ENCODE results near the gene SMYD1. TPM values are rescaled to one million over a fixed set of nuclear protein-coding genes. Genes with fewer than 3 reads are reported as not detected.

SMYD1 gene
- total and polyA plus RNA-seq, 2 donors from 2014 or later = not detected

DNA sequence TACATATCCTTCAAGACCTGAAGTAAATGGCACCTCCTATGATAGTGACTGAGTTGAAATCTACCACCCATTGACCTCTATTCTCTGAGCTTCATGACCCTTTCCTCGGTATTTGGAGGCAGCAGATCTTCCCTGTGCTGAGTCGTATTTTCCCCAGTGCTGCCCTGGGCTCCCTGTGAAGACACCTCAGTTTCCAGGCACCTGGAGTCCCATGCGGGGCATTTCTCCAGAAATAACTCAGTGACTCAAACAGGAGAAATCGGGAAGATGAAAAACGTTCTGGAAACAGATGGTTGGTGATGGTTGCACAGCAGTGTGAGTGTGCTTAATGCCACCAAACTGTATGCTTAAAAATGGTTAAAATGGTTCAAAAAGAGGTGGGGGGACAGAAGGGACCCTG, 18.0 kb downstream of the SMYD1 start:
- intact Hi-C loops (cut with DNase I) = no loop called here
- FAIRE-seq (no peak), DNase-seq (no peak)
- Histone ChIP-seq H3K4me3 (ENCODE audit: low read length in 3 of 3) (no peak overlapping the region), H3K36me3 (ENCODE audit: control insufficient read depth in 2 of 3, insufficient read depth in 3 of 3, low read length in 3 of 3) (no peaks in the 10 kb centered on the region), H3K4me1 (ENCODE audit: control insufficient read depth in 2 of 3, insufficient read depth in 2 of 3, low read depth in 1 of 3, low read length in 3 of 3) (no peaks in the 10 kb centered on the region), H3K27me3 (ENCODE audit: control insufficient read depth, insufficient read depth, low read length) (no peaks in the 10 kb centered on the region), H3K9ac (ENCODE audit: low read length in 3 of 3) (no peak overlapping the region), H3K27ac (ENCODE audit: low read depth in 2 of 2, low read length in 2 of 2) (no peak overlapping the region), H3K9me3 (ENCODE audit: control insufficient read depth in 2 of 3, insufficient read depth in 1 of 3, low read length in 3 of 3) (no peaks in the 10 kb centered on the region)
- TF ChIP-seq, protein P1, sequence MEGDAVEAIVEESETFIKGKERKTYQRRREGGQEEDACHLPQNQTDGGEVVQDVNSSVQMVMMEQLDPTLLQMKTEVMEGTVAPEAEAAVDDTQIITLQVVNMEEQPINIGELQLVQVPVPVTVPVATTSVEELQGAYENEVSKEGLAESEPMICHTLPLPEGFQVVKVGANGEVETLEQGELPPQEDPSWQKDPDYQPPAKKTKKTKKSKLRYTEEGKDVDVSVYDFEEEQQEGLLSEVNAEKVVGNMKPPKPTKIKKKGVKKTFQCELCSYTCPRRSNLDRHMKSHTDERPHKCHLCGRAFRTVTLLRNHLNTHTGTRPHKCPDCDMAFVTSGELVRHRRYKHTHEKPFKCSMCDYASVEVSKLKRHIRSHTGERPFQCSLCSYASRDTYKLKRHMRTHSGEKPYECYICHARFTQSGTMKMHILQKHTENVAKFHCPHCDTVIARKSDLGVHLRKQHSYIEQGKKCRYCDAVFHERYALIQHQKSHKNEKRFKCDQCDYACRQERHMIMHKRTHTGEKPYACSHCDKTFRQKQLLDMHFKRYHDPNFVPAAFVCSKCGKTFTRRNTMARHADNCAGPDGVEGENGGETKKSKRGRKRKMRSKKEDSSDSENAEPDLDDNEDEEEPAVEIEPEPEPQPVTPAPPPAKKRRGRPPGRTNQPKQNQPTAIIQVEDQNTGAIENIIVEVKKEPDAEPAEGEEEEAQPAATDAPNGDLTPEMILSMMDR (IDR thresholded peaks at IDR 0.05; ENCODE audit: borderline replicate concordance, extremely low read depth, insufficient read depth) = no peak

DNA sequence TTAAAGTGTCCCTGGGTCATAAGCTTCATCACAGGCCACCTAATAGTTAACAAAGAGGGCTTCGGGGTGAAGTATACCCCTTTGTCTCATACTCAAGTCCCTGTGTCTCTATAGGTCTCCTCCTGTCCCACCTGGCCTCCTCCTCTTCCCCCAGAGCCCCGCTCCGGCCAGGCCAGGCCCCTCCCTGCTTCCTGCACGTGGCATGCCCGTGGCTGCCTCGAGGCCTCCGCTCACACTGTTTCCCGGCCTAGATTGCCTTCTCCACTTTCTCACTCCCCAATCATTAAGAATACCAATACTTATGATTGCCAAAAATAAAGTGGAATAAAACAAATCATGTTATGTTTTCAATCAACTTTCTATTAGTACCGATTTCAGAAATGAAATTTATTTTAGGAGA, 18.8 kb downstream of the SMYD1 start:
- FAIRE-seq (no peak), DNase-seq (no peak)
- intact Hi-C loops (cut with DNase I) = no loop called here
- Histone ChIP-seq H3K36me3 (ENCODE audit: control insufficient read depth in 2 of 3, insufficient read depth in 3 of 3, low read length in 3 of 3) (no peaks in the 10 kb centered on the region), H3K27ac (ENCODE audit: low read depth in 2 of 2, low read length in 2 of 2) (no peak overlapping the region), H3K4me1 (ENCODE audit: control insufficient read depth in 2 of 3, insufficient read depth in 2 of 3, low read depth in 1 of 3, low read length in 3 of 3) (no peaks in the 10 kb centered on the region), H3K27me3 (ENCODE audit: control insufficient read depth, insufficient read depth, low read length) (no peaks in the 10 kb centered on the region), H3K4me3 (ENCODE audit: low read length in 3 of 3) (no peak overlapping the region), H3K9me3 (ENCODE audit: control insufficient read depth in 2 of 3, insufficient read depth in 1 of 3, low read length in 3 of 3) (no peaks in the 10 kb centered on the region), H3K9ac (ENCODE audit: low read length in 3 of 3) (no peak overlapping the region)
- TF ChIP-seq, protein P1 (IDR thresholded peaks at IDR 0.05; ENCODE audit: borderline replicate concordance, extremely low read depth, insufficient read depth) = no peak

DNA sequence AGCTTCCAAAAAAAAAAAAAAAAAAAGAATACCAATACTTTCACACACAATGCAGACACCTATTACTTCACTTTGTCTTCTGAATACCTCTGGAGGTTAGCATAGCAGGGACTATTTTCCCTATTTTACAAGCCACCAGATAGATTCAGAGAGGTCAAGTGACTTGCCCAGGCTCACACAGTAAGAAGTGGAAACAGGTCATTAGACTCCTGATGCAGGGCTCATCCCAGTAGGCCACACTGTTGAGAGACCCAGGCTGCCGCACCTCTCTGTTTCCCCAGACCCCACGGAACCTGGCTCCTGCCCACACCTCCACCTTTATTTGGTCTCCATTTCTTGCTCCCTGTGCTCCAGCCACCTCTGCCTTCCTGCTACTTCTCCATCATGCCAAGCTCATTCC, 19.4 kb downstream of the SMYD1 start:
- H3K27ac ChIP-seq (ENCODE audit: low read depth in 2 of 2, low read length in 2 of 2) = no peak overlapping the region
- TF ChIP-seq, protein P1 (IDR thresholded peaks at IDR 0.05; ENCODE audit: borderline replicate concordance, extremely low read depth, insufficient read depth) = no peak
- DNase-seq (no peak), FAIRE-seq (no peak)
- intact Hi-C loops (cut with DNase I) = no loop called here
- H3K9me3 ChIP-seq (ENCODE audit: control insufficient read depth in 2 of 3, insufficient read depth in 1 of 3, low read length in 3 of 3) = no peaks in the 10 kb centered on the region
- no peaks in the 10 kb centered on the region for H3K27me3 ChIP-seq (ENCODE audit: control insufficient read depth, insufficient read depth, low read length)
- no peak overlapping the region for H3K9ac ChIP-seq (ENCODE audit: low read length in 3 of 3)
- H3K4me3 ChIP-seq (ENCODE audit: low read length in 3 of 3) = no peak overlapping the region
- H3K4me1 ChIP-seq (ENCODE audit: control insufficient read depth in 2 of 3, insufficient read depth in 2 of 3, low read depth in 1 of 3, low read length in 3 of 3) = no peaks in the 10 kb centered on the region
- H3K36me3 ChIP-seq (ENCODE audit: control insufficient read depth in 2 of 3, insufficient read depth in 3 of 3, low read length in 3 of 3) = no peaks in the 10 kb centered on the region

DNA sequence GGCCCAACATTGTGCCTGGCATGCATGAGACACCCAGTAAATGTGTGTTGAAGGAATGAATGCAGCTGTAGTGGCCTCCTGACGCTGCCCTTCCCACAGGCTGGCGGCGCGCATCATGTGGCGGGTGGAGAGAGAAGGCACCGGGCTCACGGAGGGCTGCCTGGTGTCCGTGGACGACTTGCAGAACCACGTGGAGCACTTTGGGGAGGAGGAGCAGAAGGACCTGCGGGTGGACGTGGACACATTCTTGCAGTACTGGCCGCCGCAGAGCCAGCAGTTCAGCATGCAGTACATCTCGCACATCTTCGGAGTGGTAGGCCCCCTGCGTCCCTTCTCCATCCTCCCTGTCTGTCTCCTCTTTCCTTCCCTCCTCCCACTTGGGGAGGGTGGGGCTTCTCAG, 20.1 kb downstream of the SMYD1 start:
- TF ChIP-seq, protein P1 (IDR thresholded peaks at IDR 0.05; ENCODE audit: borderline replicate concordance, extremely low read depth, insufficient read depth) = no peak
- no peak overlapping the region for H3K27ac ChIP-seq (ENCODE audit: low read depth in 2 of 2, low read length in 2 of 2)
- FAIRE-seq = no peak
- no peaks in the 10 kb centered on the region for H3K4me1 ChIP-seq (ENCODE audit: control insufficient read depth in 2 of 3, insufficient read depth in 2 of 3, low read depth in 1 of 3, low read length in 3 of 3)
- intact Hi-C loops (cut with DNase I) = no loop called here
- H3K4me3 ChIP-seq (ENCODE audit: low read length in 3 of 3) = no peak overlapping the region
- no peak overlapping the region for H3K9ac ChIP-seq (ENCODE audit: low read length in 3 of 3)
- no peaks in the 10 kb centered on the region for H3K36me3 ChIP-seq (ENCODE audit: control insufficient read depth in 2 of 3, insufficient read depth in 3 of 3, low read length in 3 of 3)
- H3K9me3 ChIP-seq (ENCODE audit: control insufficient read depth in 2 of 3, insufficient read depth in 1 of 3, low read length in 3 of 3) = no peaks in the 10 kb centered on the region
- no peaks in the 10 kb centered on the region for H3K27me3 ChIP-seq (ENCODE audit: control insufficient read depth, insufficient read depth, low read length)
- no peak for DNase-seq
